ENCODE data around the gene RIOX2. TPM values are rescaled to one million over a fixed set of nuclear protein-coding genes. Genes with fewer than 3 reads are reported as not detected.

The RIOX2 gene
- total RNA-seq, 1 donor = 12.1 TPM

DNA sequence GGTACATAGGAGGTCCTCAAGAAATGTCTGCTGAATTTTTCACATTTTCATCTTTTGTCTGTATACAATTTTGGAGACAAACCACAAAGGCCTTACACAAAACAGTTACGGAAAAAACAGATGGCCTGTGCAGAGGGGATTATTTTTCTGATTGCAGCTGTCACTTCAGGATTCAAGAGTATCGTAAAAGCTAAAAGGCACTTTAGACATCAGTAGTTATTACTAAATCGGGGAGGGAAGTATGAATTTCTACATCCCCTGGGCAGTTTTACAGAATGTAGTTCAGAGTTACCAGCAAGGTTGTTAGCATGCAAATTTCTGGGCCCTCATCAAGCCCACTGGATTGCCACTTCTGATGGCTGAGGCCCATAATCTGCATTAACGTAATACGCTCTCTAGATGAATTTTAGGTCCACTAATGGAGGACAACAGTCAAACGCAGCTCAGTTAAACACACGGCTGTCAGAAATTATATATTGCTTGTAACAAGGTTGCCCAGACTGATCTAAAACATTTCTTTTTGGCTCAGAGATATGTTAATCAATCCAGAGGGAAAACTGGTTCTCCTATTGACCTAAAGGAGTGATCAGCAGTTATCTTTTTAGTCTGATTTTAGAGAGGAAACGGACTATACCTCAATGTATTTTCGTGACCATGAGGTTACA, 1.1 kb downstream of the RIOX2 start:
- H3K4me3 ChIP-seq (ENCODE audit: low read length) = peak overlapping the region; percentile 55
- peaks cover 30% of the 10 kb centered on the region for H3K4me1 ChIP-seq (ENCODE audit: insufficient read depth, low read length)
- H3K27me3 ChIP-seq (ENCODE audit: insufficient read depth, low read length) = no peaks in the 10 kb centered on the region
- H3K9me3 ChIP-seq (ENCODE audit: low read depth, low read length) = no peaks in the 10 kb centered on the region

DNA sequence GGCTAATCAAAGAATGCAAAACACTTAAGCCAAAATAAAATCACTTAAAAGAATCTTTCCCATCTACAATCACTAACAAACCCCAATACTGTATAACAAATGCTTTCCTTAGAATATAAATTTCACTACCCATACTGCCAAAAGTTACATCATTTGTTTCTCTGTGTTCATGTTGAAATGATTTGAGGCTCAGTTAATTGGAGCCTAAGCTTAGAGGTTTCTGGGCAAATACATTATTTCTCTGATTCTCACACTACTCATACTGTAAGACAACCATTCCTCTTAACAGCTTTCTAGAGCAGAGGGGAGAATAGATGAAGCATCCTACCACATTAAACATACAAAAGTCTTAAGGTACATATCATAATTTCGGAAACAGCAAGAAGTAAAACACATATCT, 2.1 kb downstream of the RIOX2 start:
- Histone ChIP-seq H3K4me1 (ENCODE audit: insufficient read depth, low read length) (peaks cover 30% of the 10 kb centered on the region), H3K4me3 (ENCODE audit: low read length) (no peak overlapping the region), H3K27me3 (ENCODE audit: insufficient read depth, low read length) (no peaks in the 10 kb centered on the region), H3K9me3 (ENCODE audit: low read depth, low read length) (no peaks in the 10 kb centered on the region)

DNA sequence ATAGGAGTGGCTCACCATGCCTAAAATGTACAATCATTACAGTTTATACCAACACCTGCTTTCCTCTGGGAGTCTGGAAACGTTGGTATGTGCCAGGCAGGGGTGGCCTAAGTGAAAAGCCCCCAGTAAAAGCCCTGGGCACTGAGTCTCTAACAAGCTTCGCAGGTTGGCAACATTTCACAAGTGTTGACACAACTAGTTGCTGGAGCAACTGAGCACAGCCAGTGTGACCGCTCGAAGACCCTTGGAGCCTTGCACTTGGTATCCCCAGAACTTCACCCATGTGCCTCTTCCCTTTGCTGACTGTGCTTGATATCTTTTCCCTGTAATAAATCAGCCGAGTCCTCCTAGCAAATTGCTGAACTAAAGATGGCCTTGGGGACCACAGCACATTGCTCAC, 2.7 kb downstream of the RIOX2 start:
- Histone ChIP-seq H3K4me3 (ENCODE audit: low read length) (no peak overlapping the region), H3K9me3 (ENCODE audit: low read depth, low read length) (no peaks in the 10 kb centered on the region), H3K27me3 (ENCODE audit: insufficient read depth, low read length) (no peaks in the 10 kb centered on the region), H3K4me1 (ENCODE audit: insufficient read depth, low read length) (peaks cover 30% of the 10 kb centered on the region)

DNA sequence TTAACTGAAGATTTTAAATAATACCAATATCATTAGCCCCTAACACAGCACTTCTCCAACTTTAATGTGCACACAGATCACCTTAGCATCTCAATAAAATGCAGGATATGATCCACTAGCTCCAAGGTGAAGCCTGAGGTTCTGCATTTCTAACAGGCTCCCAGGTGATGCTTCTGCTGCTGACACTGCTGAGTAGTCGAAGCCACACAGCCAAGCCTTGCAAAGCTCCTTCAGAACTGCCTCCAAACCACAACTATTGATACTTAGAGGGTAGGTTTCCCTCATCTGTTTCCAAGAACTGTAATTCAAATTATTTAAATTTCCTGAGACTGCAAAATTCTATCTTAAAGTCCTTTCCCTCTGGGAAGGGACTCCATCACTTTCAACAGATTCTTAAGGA, 3.9 kb downstream of the RIOX2 start:
- Histone ChIP-seq H3K4me3 (ENCODE audit: low read length) (no peak overlapping the region), H3K9me3 (ENCODE audit: low read depth, low read length) (no peaks in the 10 kb centered on the region), H3K4me1 (ENCODE audit: insufficient read depth, low read length) (peaks cover 25% of the 10 kb centered on the region), H3K27me3 (ENCODE audit: insufficient read depth, low read length) (no peaks in the 10 kb centered on the region)

DNA sequence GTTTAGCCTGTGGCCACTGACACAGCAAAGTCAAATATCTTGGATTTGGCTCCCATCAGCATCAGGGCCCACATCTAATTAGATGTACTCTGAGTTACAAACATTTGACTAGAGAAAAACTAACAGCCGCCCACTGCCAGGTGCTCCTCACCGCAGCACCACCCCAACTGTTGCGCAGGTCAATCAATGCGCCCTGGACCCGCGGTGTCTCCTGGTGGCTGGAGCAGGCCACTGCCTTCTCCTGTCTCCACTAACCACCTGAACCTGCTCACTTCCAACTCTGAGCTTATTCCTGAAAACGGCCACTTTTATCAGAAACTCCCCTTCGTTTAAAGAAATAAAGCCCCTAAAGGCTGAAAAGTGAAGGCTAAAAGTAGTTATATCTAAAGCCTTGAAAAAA, 4.3 kb downstream of the RIOX2 start:
- H3K27me3 ChIP-seq (ENCODE audit: insufficient read depth, low read length) = no peaks in the 10 kb centered on the region
- H3K4me3 ChIP-seq (ENCODE audit: low read length) = no peak overlapping the region
- H3K4me1 ChIP-seq (ENCODE audit: insufficient read depth, low read length) = peaks cover 27% of the 10 kb centered on the region
- H3K9me3 ChIP-seq (ENCODE audit: low read depth, low read length) = no peaks in the 10 kb centered on the region

DNA sequence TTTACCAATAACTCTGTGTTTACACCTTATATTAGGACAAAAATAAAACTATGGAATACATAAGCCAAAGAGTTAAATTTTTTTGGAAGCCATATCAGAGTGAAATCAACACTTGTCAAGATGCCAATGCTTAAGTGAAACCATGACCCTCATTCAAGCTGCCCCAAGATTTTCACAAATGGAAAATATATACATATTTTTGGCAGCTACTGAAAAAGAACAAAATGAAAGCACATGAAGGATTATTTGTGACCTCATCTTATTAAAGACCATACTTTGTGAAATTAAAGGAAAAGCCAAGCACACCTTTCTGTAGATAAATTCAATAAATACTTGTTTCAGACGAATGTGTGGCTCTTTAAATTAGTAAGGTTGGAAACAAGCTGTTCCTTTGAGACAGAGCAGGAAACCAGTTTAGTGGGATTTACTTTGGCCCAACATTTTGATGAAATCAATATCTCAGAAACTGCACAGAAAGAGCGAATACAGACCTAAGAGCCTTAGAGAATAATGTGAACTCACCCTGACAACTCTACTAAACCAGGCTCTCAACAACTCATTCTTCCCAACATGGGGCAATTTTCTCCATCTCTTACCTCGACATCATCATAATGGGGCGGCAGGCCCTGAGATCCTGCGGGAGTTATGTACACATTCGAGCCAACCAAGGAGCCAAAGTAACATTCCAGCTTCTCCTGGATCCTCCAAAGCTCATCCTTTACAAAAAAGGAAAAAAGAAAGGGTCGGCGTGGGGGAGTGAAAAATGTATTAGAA, 11.1 kb downstream of the RIOX2 start:
- Histone ChIP-seq H3K4me1 (ENCODE audit: insufficient read depth, low read length) (peaks cover 9% of the 10 kb centered on the region), H3K4me3 (ENCODE audit: low read length) (no peak overlapping the region), H3K27me3 (ENCODE audit: insufficient read depth, low read length) (no peaks in the 10 kb centered on the region), H3K9me3 (ENCODE audit: low read depth, low read length) (no peaks in the 10 kb centered on the region)

DNA sequence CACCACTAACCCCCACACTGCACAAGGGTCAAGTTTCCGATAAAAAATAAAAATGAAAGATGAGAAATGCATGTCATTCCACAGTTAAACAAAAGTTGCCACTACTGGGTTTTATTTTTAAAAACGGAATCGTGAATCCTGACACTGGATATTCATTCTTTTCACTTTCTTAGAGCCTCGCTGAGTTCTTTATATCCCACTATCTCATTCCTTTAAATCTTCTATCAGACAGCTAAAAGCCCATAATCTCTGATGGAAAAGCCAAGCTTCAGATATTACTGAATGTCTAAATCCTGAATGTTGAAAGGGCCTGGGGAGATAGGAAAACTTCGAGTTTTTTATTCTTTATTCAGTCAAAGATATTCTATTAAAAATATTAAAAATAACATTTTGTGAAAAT, 11.7 kb downstream of the RIOX2 start:
- no peaks in the 10 kb centered on the region for H3K9me3 ChIP-seq (ENCODE audit: low read depth, low read length)
- H3K4me3 ChIP-seq (ENCODE audit: low read length) = no peak overlapping the region
- no peaks in the 10 kb centered on the region for H3K27me3 ChIP-seq (ENCODE audit: insufficient read depth, low read length)
- H3K4me1 ChIP-seq (ENCODE audit: insufficient read depth, low read length) = peaks cover 9% of the 10 kb centered on the region

DNA sequence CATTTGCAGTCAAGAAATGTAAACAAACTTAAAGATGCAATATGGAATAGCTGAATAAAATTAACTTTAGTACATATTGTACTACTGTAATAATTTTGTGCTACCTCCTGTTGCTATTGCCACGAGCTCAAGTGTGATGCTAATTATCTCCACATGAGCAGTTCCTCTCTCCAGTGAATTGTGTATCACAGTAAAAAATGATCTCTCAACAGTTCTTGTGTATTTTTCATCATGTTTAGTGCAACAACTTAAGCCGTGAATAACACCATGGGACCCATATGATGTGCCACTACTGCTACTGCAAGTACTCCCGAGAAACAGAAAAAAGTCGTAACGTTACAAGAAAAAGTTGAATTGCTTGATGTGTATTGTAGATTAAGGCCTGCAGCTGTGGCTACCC, 12.4 kb downstream of the RIOX2 start:
- no peaks in the 10 kb centered on the region for H3K27me3 ChIP-seq (ENCODE audit: insufficient read depth, low read length)
- H3K9me3 ChIP-seq (ENCODE audit: low read depth, low read length) = no peaks in the 10 kb centered on the region
- H3K4me1 ChIP-seq (ENCODE audit: insufficient read depth, low read length) = peaks cover 10% of the 10 kb centered on the region
- no peak overlapping the region for H3K4me3 ChIP-seq (ENCODE audit: low read length)

DNA sequence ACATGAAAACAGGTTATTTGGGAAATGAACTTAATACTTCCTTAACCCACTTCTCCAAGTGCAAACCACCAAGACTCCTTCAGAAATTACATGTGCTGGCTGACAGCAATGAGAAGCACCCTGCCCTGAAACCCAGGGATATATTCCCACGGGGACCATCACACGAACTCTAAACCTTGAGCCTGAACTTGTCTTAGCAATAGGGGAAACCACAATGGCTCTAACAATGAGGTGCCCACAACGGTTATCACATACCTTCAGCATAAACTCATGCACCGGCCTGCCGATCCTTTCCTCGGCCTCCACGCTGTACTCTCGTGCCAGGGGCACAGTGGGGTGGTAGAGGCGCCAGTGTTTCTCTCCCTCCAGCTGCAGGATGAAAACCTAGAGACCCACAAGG, 13.4 kb downstream of the RIOX2 start:
- Histone ChIP-seq H3K4me1 (ENCODE audit: insufficient read depth, low read length) (peaks cover 19% of the 10 kb centered on the region), H3K27me3 (ENCODE audit: insufficient read depth, low read length) (no peaks in the 10 kb centered on the region), H3K9me3 (ENCODE audit: low read depth, low read length) (no peaks in the 10 kb centered on the region), H3K4me3 (ENCODE audit: low read length) (no peak overlapping the region)

DNA sequence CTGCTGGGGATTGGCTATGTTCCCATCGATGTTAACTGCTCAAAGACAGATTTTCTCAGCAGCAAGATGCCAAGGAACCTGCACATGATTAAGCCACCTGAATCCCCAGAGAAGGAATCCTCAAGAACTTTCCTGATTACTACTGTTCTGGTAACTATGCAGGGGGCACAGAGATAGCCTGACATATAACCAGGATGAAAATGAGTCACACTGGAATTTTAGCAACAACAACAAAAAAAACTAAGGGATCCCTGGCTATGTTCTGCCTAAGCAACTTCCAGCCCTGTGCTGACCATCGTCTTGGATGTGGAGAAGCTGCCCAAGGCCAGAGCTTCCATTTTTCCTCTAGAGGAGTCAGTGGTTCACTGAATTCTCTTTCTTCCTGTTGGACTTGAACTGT, 13.8 kb downstream of the RIOX2 start:
- H3K9me3 ChIP-seq (ENCODE audit: low read depth, low read length) = no peaks in the 10 kb centered on the region
- H3K4me3 ChIP-seq (ENCODE audit: low read length) = no peak overlapping the region
- H3K27me3 ChIP-seq (ENCODE audit: insufficient read depth, low read length) = no peaks in the 10 kb centered on the region
- peaks cover 18% of the 10 kb centered on the region for H3K4me1 ChIP-seq (ENCODE audit: insufficient read depth, low read length)

DNA sequence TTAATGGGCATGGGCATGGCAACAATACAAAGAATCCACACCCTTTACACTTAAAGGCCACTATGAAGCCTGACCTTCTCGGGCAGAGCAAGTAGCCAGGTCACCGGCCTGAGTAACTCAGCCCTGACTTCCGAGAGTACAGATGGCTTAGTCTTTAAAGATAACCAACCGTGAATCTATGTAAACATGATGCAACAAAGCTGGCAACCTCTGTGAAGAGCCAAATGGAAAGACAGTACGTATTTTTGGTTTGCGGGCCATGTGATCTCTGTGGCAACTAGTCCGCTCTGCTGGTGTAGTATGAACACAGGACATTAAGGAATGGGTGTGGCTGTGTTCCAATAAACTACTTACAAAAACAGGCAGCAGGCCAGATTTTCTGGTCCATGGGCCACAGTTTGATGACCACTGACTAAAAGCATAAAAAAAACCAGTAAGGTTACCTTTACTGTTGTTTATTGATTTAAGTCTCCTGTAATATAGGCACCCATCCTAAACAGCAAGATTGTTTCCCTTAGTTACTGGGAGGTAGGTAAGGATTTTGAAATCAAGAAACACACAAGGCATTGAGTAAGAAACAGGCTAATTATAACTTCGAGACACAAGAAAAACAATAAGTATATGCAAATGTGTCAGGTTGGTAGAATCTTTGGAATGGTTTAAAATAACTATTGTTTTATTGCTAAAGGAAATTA, 14.5 kb downstream of the RIOX2 start:
- H3K4me3 ChIP-seq (ENCODE audit: low read length) = no peak overlapping the region
- no peaks in the 10 kb centered on the region for H3K27me3 ChIP-seq (ENCODE audit: insufficient read depth, low read length)
- H3K4me1 ChIP-seq (ENCODE audit: insufficient read depth, low read length) = peaks cover 18% of the 10 kb centered on the region
- no peaks in the 10 kb centered on the region for H3K9me3 ChIP-seq (ENCODE audit: low read depth, low read length)

DNA sequence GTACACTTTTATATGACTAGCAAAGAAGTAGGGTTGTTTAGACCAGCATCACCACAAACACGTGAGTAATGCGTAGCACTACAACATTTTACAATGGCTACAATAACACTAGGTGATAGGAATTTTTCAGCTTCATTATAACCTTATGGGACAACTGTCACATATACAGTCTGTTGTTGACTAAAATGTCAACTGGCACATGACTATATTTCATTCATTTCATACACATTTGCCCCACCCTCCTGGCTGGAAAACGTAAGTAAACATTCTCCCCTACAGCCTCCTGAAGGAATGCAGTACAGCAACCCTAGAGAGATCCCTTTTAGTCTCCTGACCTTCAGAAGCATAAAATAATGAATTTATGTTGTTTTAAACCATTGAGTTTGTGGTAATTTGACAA, 16.2 kb downstream of the RIOX2 start:
- Histone ChIP-seq H3K27me3 (ENCODE audit: insufficient read depth, low read length) (no peaks in the 10 kb centered on the region), H3K9me3 (ENCODE audit: low read depth, low read length) (no peaks in the 10 kb centered on the region), H3K4me1 (ENCODE audit: insufficient read depth, low read length) (peaks cover 26% of the 10 kb centered on the region), H3K4me3 (ENCODE audit: low read length) (no peak overlapping the region)

DNA sequence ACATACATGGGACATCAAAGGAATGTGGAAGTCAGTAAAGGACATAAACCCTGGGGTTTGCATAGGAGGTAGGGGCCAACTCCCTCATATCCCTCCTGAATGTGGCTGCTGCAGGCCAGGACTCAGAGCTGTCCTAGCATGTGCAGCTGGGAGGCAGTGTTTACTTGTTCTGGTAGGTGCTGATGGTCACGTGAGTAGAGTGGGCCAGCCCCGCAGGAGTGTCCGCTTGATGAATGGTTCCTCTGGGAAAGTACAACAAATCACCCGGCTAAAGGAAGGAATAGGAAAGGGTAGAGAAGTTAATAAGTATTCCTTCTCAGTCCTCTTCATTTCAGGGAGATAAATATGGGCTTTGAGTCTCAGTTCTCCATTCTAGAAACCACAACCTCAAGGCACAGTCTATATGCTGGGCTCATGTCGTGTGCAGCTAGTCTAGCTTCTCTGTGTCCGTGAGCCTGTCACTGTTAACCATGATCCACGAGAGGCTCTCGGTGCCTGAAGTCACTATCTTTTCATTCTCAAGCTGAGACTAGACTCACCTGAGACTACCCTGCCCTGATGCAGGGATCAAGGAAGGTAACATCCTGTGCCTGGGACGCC, 17.9 kb downstream of the RIOX2 start:
- Histone ChIP-seq H3K27me3 (ENCODE audit: insufficient read depth, low read length) (no peaks in the 10 kb centered on the region), H3K4me1 (ENCODE audit: insufficient read depth, low read length) (peaks cover 26% of the 10 kb centered on the region), H3K4me3 (ENCODE audit: low read length) (no peak overlapping the region), H3K9me3 (ENCODE audit: low read depth, low read length) (no peaks in the 10 kb centered on the region)

DNA sequence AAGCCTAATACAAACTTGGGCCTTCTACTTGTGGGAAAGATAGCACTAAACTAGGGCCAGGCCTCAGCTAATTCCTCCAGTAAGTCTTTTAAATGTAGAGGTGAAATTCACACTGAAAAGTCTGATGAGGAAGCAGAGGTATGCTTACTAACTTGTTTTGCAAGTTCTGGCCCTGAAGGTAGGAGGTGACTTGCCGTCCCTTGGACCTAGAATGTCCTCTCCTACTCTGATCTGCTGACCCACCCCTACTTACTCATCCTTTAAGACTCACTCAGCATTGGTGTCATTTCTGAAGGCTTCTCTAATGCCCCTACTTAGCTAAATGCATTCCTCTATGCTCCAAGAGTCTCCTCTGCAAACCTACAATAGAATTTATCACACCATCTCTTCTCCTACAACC, 19.4 kb downstream of the RIOX2 start:
- H3K4me3 ChIP-seq (ENCODE audit: low read length) = no peak overlapping the region
- no peaks in the 10 kb centered on the region for H3K9me3 ChIP-seq (ENCODE audit: low read depth, low read length)
- no peaks in the 10 kb centered on the region for H3K27me3 ChIP-seq (ENCODE audit: insufficient read depth, low read length)
- H3K4me1 ChIP-seq (ENCODE audit: insufficient read depth, low read length) = peaks cover 23% of the 10 kb centered on the region

DNA sequence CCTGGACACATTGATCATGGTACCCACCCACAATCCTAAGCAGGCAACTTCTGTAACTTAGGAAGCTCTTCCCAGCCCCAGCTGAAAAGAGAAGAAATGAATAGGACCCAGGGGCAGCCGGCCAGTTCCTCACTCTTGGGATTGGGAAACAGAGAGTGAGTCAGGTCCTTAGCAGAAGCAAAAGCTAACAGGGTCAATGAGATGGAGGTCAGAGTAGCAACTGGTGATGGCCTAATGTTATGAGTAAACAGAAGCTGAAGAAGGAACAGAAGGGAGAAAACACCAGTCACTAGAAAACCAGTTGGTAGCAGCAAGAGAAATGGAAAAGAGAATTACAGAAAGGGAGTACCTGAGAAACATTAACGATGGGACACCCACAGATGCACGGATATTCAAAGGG, 20.0 kb downstream of the RIOX2 start:
- Histone ChIP-seq H3K9me3 (ENCODE audit: low read depth, low read length) (no peaks in the 10 kb centered on the region), H3K4me3 (ENCODE audit: low read length) (no peak overlapping the region), H3K27me3 (ENCODE audit: insufficient read depth, low read length) (no peaks in the 10 kb centered on the region), H3K4me1 (ENCODE audit: insufficient read depth, low read length) (peaks cover 23% of the 10 kb centered on the region)
